Thyroid gland (tissue), 4 donors: ENCODE data around the gene RAPGEF1.

Source experiments
- CTCF ChIP-seq, 6 experiments: fragments of 200-600 bp in 3 of 6; fragments of 450-650 bp in 3 of 6; sonication (generic) in 3 of 6; IDR thresholded peaks; one replicate each; pipeline ENCODE4 v1.5.1; 2016 to 2019; ENCODE audit warnings: antibody characterized with exemption in 6 of 6, mild to moderate bottlenecking in 2 of 6, inconsistent platforms in 1 of 6, moderate library complexity in 1 of 6
- POLR2A ChIP-seq, 2 donors: fragments of 450-650 bp; IDR thresholded peaks; one replicate each; pipeline ENCODE4 v1.6.1; 2017; ENCODE audit warnings: antibody characterized with exemption in 2 of 2, mild to moderate bottlenecking in 2 of 2, moderate library complexity in 1 of 2

- no peak for TF ChIP-seq CTCF (IDR thresholded peaks at IDR 0.05)
- TF ChIP-seq POLR2A (IDR thresholded peaks at IDR 0.05) = no peak
Measured at GRCh38 chr9:131714161-131714646, 25.7 kb downstream of the RAPGEF1 start.
